T47D (cell line): ENCODE results near the gene ULK3.

ENCODE experiments used
- DNase-seq, 2 experiments: peaks; one replicate each; pipeline versions ENCODE4 v3.0.0 to v3.0.0-alpha.2; 2011 to 2012; ENCODE audit warnings: low read depth in 1 of 2, low spot score in 1 of 2
- JUND ChIP-seq: IDR thresholded peaks from 2 replicates; pipeline ENCODE4 v1.6.1; 2012; ENCODE audit warnings: low read depth
- in situ Hi-C: cut with HindIII; loops from 2 replicates; pipeline ENCODE4 v1.10.0; 2016; ENCODE audit warnings: low sequenced_read_pairs, low pct_unique_long_range_greater_than_20kb

The ULK3 gene

DNA sequence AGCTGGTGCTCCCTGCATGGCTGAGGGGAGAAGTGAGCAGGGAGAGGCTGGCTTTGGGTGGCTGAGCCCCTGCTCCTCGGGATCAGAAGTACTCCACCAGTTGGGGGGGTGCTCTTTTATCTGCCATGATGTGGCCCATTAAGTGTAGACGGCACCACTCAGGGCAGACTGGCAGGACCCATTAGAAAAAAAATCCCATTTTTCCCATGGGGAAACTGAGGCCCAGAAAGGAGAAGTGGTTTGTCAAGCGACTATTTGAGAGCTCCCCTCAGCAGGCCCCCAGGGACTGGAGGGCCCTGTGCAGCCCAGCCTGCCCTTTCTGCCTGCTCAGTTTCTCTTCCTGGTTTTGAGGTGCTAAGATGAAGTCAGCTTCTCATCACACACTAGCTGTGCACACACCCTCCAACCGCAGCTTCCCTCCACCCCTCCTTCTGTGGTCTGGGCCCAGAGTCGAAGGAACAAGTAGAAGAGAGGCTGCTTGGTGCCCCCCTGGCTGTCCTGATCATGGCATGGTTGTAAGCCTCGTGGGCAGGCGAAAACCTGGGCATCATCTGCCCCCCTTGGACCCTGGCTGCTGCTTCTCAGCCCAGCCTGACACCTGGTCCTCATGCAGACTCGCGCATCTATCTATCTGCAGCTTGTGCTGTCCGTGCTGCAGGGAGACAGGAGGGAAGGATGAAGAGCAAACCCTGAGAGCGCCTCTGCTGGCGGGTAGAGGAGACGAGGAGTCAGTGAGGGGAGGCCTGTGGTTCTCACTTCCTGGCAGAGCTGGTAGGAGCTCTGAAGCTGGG, 55.5 kb downstream of the ULK3 start:
- peak in 1 of 2 experiments; percentile 80 for DNase-seq
- TF ChIP-seq JUND = no peak
- in situ Hi-C loops = no loop called here

- no peak for DNase-seq
- TF ChIP-seq JUND = no peak
- in situ Hi-C loops = no loop called here
These were observed 56.3 kb downstream of the ULK3 start for GRCh38 chr15:74786551-74787165.
